ENCODE measurements around the gene DUS3L. TPM values are rescaled to one million over a fixed set of nuclear protein-coding genes. Genes with fewer than 3 reads are reported as not detected.

The DUS3L gene
- total RNA-seq, 1 donor from 2014 or later = 164 TPM

DNA sequence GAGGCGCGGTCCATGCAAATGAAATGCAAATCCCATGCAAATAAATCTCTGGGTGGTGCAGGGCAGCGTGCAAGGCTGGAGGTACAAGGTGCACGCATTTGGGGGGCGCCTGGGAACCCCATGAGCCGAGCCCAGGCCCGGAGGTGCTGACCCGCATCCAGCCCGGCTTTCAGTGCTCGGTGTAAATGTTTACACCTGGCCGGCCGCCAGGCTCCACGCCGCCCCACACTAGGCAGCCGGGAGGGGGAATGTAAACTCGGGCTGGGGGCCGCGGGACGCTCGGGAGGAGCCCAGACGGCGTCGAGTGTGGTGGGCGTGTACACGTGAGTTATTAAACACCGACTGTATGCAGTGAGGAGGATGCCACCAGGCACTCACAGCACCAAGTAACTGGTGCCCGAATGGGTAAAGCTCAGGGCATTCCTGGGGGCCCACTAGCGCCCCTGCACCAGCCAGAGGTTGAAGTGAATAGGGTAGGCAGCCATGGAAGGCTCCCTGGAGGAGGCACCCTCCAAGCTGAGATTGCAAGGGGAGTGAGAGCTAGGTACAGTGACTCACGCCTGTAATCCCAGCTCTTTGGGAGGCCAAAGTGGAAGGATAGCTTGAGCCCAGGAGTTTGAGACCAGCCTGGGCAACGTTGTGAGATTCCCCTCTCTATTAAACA, 31.4 kb upstream of the DUS3L start:
- DNase-seq (ENCODE audit: low spot score) = no peak

DNA sequence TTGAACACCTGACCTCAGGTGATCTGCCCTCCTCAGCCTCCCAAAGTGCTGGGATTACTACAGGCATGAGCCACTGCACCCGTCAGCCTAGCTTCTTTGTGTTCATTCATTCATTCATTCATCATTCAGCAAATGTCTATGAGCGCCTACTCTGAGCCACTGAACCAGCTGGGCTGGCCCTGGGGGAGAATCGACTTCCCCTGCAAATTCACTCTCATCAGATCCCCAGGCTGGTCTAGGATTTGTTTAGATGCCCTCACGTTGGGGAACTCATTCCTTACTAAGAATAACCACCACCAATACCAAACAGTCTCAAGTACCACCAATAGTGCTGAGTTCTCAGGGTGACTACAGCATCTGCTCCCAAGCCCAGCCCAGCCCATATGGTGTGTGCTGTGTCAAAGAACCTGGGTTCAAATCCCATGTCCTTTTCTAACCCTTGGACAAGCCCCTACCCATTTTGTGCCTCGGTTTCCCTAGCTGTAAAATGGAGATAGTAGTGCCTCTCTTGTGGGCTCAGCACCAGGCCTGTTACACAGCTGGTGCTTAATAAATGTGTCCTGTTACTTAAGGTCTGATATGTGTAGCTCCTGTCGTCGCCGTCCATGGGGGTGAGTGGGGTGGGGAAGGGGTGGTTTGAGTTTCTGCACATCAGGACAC, 30.7 kb upstream of the DUS3L start:
- no peak for DNase-seq (ENCODE audit: low spot score)

DNA sequence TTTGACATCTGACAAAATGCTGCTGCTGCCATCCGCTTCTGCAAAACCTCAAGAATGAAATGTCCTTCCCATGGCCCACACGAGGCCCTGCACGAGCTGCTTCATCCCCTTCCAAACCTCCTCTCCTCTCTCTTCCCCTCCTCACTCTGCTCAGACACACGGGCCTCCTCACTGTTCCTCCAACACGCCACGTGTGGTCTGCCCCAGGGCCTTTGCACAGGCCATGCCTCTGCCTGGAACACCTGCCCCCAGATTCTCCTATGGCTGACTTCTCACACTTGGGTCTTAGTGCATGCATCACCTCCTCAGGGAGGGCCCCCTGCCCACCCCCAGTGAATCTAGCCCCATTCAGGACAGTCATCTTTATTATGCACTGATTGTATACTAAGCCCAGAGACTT, 29.8 kb upstream of the DUS3L start:
- DNase-seq (ENCODE audit: low spot score) = no peak

DNA sequence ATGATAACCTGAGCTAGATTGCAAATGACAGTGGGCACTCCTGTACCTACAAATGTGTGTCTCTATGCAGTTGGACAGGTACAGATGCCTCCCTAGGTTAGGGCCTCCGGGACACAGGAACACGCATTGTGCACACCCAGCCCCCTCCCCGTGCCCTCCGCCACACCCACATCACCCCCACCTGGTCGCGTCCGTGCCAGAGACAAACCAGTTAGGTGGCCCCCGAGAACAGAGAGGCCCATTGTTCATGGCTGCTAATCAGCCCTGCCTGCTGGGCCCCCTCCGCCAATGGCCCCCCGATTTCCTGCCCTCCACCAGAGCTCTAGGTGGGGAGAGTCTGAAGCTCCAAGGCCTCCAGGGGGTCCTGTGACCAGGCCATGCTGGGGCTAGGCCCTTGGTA, 27.6 kb upstream of the DUS3L start:
- DNase-seq (ENCODE audit: low spot score) = no peak

DNA sequence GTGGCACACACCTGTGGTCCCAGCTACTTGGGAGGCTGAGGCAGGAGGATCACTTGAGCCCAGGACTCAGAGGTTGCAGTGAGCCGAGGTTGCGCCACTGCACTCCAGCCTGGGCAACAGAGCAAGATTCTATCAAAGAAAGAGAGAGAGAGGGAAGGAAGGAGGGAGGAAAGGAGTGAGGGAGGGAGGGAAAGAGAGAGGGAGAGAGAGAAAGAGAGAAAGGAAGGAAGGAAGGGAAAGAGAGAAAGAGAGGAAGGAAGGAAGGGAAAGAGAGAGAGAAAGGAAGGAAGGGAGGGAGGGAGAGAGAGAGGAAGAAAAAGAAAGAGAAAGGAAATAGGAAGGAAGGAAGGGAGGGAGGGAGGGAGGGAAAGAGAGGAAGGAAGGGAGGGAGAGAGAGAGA, 26.3 kb upstream of the DUS3L start:
- DNase-seq (ENCODE audit: low spot score) = no peak

DNA sequence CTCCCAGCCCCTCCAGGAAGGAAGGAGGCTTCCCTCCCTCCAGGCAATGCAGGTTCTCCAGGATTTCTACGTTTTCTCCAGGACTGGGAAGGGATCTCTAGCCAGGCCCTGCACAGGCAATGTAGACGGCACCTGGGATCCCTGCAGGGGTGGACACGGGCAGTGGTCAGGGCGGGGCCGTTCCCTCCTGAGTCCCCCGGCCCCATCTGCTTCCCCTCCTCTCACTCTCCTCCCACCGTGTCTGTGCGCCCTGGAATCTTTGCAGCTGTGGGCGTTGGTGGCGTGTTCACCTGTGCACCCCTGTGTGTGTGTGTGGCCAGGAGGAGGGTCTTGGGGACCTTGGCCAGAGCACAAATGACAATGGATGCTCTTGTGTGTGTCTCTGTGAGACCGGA, 23.9 kb upstream of the DUS3L start:
- no peak for DNase-seq (ENCODE audit: low spot score)

DNA sequence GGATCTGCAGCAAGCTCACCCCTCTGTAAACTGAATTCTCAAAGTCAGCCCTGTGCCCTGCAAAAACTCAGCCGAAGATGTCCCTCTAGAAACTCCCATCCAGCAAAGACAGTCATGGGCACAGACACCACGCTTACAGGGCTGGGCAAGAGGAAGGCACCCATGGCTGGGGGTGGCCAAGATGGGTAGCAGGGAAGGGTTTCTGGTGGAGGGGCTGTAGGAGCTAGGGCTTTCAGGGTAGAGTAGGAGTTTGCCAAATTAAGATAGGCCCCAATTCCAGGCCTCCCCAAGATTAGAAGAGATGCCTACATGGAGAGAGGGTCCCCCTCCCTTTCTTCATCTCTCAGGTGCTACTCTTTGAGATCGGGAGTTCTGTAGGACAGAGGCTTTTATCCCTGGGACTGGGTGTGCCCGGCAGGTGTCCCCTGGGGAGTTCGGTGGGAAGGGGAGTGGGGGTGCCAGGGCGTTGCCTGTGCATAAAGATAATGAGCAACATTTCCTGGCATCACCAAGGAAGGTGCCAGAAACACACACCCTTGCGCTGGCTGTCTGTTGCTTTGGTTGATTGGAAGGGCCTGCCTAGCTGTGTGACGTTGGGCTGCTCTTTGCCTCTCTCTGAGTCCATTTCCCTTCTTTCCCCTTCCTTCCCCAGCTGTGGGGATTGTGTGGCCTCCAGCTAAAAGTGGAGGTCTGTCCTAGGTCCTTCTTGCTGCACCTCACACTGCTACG, 23.3 kb upstream of the DUS3L start:
- no peak for DNase-seq (ENCODE audit: low spot score)

DNA sequence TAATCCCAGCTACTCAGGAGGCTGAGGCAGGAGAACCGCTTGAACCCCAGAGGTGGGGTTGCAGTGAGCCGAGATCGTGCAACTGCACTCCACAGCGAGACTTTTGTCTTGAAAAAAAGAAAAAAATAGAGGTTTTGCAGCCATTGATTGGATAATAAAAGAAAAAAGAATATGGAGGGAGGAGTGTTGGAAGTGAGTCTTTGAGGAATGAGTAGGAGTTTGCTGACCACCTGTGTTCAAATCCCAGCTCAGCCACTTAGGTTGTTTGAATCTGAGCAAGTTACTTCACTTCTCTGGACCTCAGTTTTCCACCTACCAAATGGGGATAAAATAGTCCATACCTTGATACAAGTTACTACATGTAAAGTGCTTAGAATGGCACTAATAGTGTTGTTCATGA, 20.2 kb upstream of the DUS3L start:
- DNase-seq (ENCODE audit: low spot score) = no peak

DNA sequence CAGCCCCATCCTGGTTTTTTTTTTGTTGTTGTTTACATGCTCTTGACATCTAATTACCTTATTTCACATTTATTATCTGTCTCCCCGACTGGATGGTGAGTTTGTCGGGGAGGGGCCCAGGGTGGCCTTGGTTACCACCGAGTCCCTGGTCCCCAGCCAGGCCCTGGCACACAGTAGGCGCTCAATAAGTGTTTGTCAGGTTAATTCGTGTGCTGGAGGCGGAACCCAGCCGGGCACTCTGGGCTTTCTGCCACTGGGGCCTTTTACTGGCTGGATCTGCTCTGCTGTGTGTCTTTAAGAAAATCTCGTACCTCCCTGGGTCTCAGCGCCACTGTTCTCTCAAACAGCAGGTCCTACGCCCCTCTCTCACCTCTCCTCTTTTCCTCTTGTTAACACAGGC, 18.5 kb upstream of the DUS3L start:
- DNase-seq (ENCODE audit: low spot score) = no peak

DNA sequence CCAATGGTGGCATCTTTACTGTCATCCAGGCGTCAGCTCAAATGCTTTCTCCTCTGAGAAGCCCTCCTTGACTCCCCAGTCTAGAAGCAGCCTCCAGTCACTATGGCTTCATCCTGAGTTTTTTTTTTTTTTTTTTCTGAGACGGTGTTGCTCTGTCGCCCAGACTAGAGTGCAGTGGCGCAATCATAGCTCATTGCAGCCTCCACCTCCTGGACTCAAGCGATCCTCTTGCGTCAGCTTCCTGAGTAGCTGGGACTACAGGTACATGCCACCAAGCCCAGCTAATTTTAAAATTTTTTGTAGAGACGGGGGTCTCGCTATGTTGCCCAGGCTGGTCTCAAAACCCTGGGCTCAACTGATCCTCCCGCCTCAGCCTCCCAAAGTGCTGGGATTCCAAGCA, 18.1 kb upstream of the DUS3L start:
- no peak for DNase-seq (ENCODE audit: low spot score)

DNA sequence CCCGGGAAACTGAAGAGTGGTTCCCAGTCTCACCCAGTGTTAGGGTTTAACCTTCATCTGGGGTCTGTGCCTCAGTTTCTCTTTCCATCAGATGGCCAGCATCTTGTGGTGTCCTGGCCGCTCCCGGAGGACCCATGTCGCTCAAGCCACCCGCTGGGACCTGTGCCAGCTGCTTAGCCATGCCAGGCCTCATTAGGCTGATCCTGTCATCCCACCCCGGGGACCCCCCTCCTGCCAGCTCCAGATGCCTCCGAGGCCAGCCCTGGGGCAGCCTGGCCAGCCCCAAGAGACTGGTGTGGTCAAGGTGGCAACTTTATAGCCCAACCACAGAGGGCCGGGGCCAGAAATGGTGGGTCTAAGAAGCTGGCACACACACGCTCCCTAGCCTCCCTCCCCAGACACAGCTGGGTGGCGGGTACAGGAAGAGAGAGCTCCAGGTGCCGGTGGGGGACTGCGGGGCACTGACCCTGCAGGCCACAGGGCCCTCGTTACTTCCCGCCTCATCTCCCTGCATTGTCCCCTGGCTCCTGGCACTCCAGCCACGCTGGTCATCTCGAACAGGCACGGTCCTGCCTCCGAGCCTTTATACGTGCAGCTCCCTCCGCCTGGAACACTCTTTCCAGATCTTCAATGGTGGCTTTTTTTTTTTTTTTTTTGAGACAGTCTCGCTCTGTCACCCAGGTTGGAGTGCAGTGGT, 17.3 kb upstream of the DUS3L start:
- DNase-seq (ENCODE audit: low spot score) = no peak

DNA sequence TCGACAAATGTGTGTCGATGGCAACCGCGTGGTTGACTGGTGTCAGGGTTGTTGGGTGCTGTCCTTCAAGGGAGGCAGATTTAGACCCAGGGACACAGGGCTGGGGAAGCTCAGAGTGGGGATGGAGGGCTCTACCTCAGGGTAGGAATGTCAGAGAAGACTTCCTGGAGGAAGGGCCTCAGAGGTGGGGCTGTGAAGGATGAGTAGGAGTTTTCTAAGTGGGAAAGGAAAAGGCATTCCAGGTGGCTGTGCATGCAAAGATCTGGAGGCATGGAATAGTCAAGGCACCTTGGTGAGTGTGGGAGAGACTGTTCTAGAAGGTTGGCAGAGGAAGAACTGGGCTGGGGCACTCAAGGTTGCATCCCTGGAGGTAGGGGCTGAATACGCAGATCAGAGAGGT, 15.9 kb upstream of the DUS3L start:
- DNase-seq (ENCODE audit: low spot score) = no peak

DNA sequence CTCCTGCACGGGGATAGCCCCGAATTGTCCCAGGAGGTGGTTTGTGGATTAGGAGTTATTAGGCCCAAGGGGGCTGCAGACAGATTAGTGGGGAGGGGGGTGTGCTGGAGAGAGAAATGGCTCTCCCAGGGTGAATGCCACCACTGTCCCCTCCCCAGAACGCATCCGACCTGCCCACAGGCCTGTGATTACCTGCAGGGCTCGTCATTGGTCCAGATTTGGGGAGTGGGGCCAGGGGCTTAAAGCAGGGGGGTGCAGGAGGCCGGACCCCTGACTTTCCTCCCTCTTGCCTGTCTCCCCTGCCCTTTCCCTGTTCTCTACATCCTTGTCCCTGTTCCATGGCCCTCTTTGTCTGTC, 15.1 kb upstream of the DUS3L start:
- no peak for DNase-seq (ENCODE audit: low spot score)

DNA sequence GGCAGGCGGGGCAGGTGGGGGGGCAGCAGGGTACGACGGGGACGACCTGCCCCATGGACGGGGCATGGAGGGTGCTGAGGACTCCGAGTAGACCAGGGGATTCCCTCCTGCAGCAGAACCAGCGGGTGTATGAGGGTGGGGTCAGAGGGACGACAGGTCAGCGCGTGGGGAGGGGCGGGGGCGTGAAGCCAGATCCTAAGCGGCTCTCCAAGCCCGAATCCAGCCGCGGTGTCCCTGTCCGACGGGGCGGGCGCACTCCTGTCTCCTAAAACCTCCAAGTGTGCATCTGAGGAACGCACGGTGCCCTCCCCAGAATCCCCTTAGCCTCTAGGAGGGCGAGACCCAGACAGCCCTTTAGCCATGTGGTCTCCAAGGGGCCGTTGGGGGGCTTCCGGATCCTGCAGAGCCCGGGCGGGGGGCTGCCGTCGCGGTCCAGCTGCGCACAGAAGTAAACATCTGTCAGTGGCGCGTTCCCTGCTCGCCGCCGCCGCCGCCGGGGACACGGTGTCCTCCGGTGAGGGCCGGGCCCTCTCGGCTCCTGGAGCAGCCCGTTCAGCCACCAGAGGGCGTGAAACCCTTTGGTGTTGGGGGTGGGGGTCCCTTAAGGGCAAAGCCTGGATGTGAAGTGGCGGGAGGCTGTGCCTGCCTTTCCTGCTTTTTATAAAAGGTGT, 14.6 kb upstream of the DUS3L start:
- DNase-seq (ENCODE audit: low spot score) = peak; percentile 69

DNA sequence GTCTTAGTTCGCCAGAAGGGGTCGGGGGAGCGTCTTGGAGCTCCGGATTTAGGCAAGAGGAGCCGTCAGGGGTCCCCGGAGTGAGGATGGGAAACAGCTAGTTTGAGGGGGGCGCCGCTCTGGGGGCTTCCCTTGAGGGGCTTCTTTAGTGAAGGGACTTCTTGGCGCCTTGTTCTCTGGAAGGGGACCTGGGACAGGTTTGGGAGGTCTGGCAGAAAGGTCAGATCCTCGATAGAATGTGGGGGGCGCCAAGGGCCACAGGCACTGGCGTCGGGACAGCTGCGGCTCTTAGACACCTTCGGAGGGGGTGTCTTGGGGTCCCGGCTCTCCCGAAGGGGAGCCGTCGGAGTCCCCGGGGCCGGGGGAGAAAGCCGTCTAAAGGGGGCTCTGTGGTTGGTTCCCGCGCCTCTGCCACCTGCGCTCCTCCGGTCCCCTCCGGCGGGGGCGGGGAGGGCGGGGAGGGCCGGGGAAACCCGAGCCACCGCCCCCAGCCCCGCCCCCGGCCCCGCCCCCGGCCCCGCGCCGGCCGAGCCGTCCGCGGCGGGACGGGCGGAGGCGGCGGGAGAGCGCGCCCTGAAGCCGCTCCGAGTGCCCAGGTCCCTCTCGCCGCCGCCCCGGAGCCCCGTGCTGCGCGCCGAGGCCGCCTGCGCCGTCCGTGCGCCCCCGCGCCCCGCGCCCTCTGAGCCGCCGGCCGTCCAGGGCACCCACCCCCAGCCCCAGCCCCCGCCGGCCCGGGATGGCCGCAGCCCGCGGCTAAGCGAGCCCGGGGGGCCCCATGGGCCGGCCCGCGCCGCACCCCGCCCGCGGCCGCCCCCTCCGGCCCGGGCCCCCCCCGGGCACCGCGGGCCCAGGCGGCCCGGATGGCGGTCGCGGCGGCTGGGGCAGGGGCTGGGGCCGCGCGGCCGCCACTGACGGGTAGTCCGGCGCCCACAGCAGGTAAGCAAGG, 13.8 kb upstream of the DUS3L start, which contains the start of gene NRTN:
NRTN (plus strand) TSS at position 552 of the 946 bp plus-strand sequence. CDS start 19,099 bp downstream, outside the sequence.
- DNase-seq (ENCODE audit: low spot score) = no peak

DNA sequence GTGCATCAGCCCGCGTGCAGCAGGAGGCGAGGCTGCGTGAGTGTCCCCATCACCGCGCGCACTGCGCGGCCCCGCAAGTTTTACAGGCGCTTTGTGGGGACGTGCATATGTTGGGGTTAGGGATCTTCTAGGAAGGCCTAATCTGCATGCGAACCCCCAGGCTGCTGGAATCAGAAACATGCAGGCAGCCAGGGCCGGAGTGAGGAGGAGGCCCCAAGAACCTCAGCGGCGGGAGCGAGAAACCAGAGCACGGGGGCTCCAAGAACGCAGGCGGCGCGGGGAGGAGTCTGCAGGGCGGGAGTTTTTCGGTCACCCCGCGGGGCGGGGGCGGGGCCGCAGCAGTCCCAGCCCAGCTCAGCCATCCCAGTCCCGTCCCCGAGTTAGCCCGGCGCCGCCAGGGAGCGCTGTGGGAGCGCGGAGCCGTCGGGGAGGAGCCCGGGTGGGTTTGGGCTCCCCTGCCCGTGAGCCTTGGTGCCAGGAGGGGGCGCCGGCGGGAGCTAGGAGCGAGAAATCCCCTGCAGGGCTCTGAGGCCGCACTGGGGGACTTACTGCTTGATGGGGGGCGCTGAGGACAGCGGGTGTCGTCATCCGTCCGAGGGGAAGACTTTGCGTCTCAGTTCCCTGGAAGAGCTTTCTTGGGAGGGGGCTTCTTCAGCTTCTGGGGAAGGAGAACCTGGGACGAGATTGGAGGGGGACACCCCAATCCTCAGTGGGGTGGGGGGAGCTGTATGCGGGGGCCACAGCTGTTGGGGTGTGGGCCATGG, 13.0 kb upstream of the DUS3L start:
- DNase-seq (ENCODE audit: low spot score) = peak; percentile 93

DNA sequence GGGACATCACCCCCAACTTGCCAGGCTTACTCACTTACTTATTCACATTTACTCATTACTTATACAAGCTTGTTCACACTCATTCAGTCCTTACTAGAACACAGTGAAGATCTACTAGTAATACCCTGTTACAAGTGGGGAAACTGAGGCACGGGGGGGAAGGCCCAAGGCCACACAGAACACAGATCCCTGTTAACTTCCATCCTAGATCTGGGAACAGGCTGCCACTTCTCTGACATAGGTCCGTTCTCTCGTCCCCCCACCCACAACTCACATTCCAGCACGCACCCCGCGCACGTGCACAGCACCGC, 12.4 kb upstream of the DUS3L start:
- DNase-seq (ENCODE audit: low spot score) = no peak

DNA sequence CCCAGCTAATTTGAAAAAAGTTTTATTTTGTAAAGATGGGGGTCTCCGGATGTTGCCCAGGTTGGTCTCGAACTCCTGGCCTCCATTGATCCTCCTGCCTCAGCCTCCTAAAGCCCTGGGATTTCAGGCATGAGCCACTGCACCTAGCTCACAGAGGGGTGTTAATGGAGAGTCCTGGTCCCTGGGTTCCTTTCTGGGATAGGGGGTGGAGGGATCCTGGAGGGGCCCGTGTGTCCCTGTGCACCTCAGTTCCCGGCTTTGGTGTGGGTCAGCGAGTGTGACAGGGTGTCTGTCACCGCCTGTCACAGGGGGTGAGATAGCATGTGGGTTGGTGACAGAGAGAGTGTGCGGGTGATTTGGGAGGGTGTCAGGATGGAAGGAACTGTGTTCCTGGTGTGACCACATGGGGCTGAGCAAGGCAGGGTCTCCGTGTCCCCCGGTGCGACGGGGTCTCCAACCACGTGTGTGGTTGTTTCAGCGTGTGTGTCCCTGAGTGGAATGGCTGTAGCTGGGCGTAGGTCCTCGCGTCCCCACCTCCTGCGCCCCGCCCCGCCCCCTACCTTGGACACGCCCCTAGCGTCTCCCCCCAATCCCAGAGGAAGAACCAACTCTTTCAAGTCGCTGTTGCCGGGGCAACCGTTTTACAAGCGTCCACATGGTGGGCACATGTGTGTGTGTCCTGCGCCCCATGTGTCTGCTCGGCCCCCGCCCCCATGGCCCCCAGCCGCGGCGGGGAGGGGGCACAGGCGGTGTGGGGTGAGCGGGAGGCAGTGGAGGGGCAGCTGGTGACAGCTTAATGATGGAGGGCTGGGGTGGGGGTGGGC, 11.0 kb upstream of the DUS3L start:
- peak; percentile 52 for DNase-seq (ENCODE audit: low spot score)
